ENCODE data around the gene HYDIN.
"Not testable (repeated sequence)": the region's sequence is repeated elsewhere in the genome, so short reads cannot be mapped to it uniquely, and the experiment has no call there.

DNA sequence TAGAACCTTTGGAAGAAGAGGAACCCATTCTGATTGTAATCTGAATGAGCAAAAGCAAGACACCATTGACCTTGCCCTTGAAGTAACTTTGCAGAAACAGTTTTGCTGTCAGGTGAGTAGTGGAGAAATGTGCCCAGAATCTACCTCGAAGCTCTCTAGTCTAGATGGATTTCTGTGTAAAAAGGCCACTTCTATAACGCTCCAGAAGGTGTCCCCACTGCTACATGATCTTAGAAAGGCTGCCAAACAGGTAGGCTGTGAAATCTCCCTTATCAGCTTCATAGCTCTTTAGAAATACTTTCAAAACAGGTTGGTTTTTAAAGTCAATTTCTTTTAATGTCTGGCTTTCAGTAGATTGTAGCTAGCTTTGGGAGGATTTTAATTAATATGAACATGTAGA is 230.8 kb downstream of the HYDIN start:
- TF ChIP-seq CHD2 (IDR thresholded peaks at IDR 0.05; ENCODE audit: low read length, partially characterized antibody); ZFP36 (IDR thresholded peaks at IDR 0.05; ENCODE audit: borderline replicate concordance, partially characterized antibody); EHMT2 (IDR thresholded peaks at IDR 0.05; ENCODE audit: low read depth); CEBPB (IDR thresholded peaks at IDR 0.05); KDM1A (IDR thresholded peaks at IDR 0.05; ENCODE audit: low read depth); RAD21 (conservative IDR thresholded peaks at IDR 0.05 in 1 of 2, IDR thresholded peaks at IDR 0.05 in 1 of 2); ESRRA (IDR thresholded peaks at IDR 0.05; ENCODE audit: borderline replicate concordance, low read length): not testable (repeated sequence)
- TF ChIP-seq, protein P1, sequence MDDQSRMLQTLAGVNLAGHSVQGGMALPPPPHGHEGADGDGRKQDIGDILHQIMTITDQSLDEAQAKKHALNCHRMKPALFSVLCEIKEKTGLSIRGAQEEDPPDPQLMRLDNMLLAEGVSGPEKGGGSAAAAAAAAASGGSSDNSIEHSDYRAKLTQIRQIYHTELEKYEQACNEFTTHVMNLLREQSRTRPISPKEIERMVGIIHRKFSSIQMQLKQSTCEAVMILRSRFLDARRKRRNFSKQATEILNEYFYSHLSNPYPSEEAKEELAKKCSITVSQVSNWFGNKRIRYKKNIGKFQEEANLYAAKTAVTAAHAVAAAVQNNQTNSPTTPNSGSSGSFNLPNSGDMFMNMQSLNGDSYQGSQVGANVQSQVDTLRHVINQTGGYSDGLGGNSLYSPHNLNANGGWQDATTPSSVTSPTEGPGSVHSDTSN (IDR thresholded peaks at IDR 0.05) = not testable (repeated sequence)
- TF ChIP-seq, protein P2, sequence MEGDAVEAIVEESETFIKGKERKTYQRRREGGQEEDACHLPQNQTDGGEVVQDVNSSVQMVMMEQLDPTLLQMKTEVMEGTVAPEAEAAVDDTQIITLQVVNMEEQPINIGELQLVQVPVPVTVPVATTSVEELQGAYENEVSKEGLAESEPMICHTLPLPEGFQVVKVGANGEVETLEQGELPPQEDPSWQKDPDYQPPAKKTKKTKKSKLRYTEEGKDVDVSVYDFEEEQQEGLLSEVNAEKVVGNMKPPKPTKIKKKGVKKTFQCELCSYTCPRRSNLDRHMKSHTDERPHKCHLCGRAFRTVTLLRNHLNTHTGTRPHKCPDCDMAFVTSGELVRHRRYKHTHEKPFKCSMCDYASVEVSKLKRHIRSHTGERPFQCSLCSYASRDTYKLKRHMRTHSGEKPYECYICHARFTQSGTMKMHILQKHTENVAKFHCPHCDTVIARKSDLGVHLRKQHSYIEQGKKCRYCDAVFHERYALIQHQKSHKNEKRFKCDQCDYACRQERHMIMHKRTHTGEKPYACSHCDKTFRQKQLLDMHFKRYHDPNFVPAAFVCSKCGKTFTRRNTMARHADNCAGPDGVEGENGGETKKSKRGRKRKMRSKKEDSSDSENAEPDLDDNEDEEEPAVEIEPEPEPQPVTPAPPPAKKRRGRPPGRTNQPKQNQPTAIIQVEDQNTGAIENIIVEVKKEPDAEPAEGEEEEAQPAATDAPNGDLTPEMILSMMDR (IDR thresholded peaks at IDR 0.05) = not testable (repeated sequence)
- TF ChIP-seq, protein P3, sequence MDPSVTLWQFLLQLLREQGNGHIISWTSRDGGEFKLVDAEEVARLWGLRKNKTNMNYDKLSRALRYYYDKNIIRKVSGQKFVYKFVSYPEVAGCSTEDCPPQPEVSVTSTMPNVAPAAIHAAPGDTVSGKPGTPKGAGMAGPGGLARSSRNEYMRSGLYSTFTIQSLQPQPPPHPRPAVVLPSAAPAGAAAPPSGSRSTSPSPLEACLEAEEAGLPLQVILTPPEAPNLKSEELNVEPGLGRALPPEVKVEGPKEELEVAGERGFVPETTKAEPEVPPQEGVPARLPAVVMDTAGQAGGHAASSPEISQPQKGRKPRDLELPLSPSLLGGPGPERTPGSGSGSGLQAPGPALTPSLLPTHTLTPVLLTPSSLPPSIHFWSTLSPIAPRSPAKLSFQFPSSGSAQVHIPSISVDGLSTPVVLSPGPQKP (IDR thresholded peaks at IDR 0.05; ENCODE audit: low read depth, low read length) = not testable (repeated sequence)
- TF ChIP-seq, protein P4, sequence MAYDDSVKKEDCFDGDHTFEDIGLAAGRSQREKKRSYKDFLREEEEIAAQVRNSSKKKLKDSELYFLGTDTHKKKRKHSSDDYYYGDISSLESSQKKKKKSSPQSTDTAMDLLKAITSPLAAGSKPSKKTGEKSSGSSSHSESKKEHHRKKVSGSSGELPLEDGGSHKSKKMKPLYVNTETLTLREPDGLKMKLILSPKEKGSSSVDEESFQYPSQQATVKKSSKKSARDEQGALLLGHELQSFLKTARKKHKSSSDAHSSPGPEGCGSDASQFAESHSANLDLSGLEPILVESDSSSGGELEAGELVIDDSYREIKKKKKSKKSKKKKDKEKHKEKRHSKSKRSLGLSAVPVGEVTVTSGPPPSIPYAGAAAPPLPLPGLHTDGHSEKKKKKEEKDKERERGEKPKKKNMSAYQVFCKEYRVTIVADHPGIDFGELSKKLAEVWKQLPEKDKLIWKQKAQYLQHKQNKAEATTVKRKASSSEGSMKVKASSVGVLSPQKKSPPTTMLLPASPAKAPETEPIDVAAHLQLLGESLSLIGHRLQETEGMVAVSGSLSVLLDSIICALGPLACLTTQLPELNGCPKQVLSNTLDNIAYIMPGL (CRISPR knock-in tag; IDR thresholded peaks at IDR 0.05; ENCODE audit: borderline replicate concordance) = not testable (repeated sequence)
- TF ChIP-seq, protein P5, sequence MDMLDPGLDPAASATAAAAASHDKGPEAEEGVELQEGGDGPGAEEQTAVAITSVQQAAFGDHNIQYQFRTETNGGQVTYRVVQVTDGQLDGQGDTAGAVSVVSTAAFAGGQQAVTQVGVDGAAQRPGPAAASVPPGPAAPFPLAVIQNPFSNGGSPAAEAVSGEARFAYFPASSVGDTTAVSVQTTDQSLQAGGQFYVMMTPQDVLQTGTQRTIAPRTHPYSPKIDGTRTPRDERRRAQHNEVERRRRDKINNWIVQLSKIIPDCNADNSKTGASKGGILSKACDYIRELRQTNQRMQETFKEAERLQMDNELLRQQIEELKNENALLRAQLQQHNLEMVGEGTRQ (IDR thresholded peaks at IDR 0.05) = not testable (repeated sequence)

All from A549 (cell line).